Stimulated activated naive CD8-positive, alpha-beta T cell treated with anti-CD3 and anti-CD28 coated beads, Interleukin-15, Interleukin-2, amounts not matched to agents 100 U/mL and 50 U/mL, for 24 hours (primary cell): ENCODE results near the gene PLXNA2.

Source experiments
- ATAC-seq: fragments of 150-1000 bp; cut with Tn5 transposase; one replicate; pipeline ENCODE4 v1.10.0; 2021
- DNase-seq: peaks from one replicate; pipeline ENCODE4 v3.0.0; 2021

PLXNA2 gene

GRCh38 chr1:208069908-208070307 lies 174.3 kb downstream of the PLXNA2 start:
- DNase-seq: no peak

GRCh38 chr1:208069317-208069716 lies 174.9 kb downstream of the PLXNA2 start:
- DNase-seq (no peak), ATAC-seq (no peak)

More at GRCh38 chr1:208069908-208070307, 174.3 kb downstream of the PLXNA2 start:
- no peak for ATAC-seq

GRCh38 chr1:208068908-208069307 lies 175.3 kb downstream of the PLXNA2 start:
- DNase-seq: no peak
- no peak for ATAC-seq

- no peak for ATAC-seq
Observed at GRCh38 chr1:208068407-208068806, 175.8 kb downstream of the PLXNA2 start.

GRCh38 chr1:208066583-208066982 lies 177.6 kb downstream of the PLXNA2 start:
- no peak for DNase-seq
- no peak for ATAC-seq

More at GRCh38 chr1:208068407-208068806, 175.8 kb downstream of the PLXNA2 start:
- DNase-seq: no peak

GRCh38 chr1:208065862-208066261 lies 178.3 kb downstream of the PLXNA2 start:
- ATAC-seq: no peak
- DNase-seq: no peak

- DNase-seq (no peak), ATAC-seq (no peak)
Observed at GRCh38 chr1:208061632-208062031, 182.6 kb downstream of the PLXNA2 start.

GRCh38 chr1:208061118-208061517 lies 183.1 kb downstream of the PLXNA2 start:
- ATAC-seq (no peak), DNase-seq (no peak)

- DNase-seq: no peak
- no peak for ATAC-seq
Observed at GRCh38 chr1:208060215-208060869, 183.8 kb downstream of the PLXNA2 start.

- ATAC-seq: no peak
- no peak for DNase-seq
Observed at GRCh38 chr1:208059409-208060001, 184.7 kb downstream of the PLXNA2 start.

- ATAC-seq: no peak
- no peak for DNase-seq
Observed at GRCh38 chr1:208058756-208059155, 185.4 kb downstream of the PLXNA2 start.

GRCh38 chr1:208058267-208058666 lies 185.9 kb downstream of the PLXNA2 start:
- ATAC-seq (no peak), DNase-seq (no peak)

- ATAC-seq (no peak), DNase-seq (no peak)
Observed at GRCh38 chr1:208057056-208057455, 187.1 kb downstream of the PLXNA2 start.

GRCh38 chr1:208055535-208055934 lies 188.6 kb downstream of the PLXNA2 start:
- ATAC-seq: no peak

GRCh38 chr1:208054911-208055379 lies 189.2 kb downstream of the PLXNA2 start:
- ATAC-seq (no peak), DNase-seq (no peak)

More at GRCh38 chr1:208055535-208055934, 188.6 kb downstream of the PLXNA2 start:
- no peak for DNase-seq

GRCh38 chr1:208054485-208054884 lies 189.7 kb downstream of the PLXNA2 start:
- ATAC-seq: no peak

GRCh38 chr1:208053661-208054060 lies 190.5 kb downstream of the PLXNA2 start:
- DNase-seq (no peak), ATAC-seq (no peak)

More at GRCh38 chr1:208054485-208054884, 189.7 kb downstream of the PLXNA2 start:
- DNase-seq: no peak

GRCh38 chr1:208052926-208053407 lies 191.2 kb downstream of the PLXNA2 start:
- DNase-seq (no peak), ATAC-seq (no peak)

GRCh38 chr1:208052135-208052534 lies 192.0 kb downstream of the PLXNA2 start:
- DNase-seq: no peak
- no peak for ATAC-seq

GRCh38 chr1:208051651-208052050 lies 192.5 kb downstream of the PLXNA2 start:
- no peak for DNase-seq
- ATAC-seq: no peak

GRCh38 chr1:208048904-208049303 lies 195.3 kb downstream of the PLXNA2 start:
- ATAC-seq: no peak
- no peak for DNase-seq

- ATAC-seq (no peak), DNase-seq (no peak)
Observed at GRCh38 chr1:208047975-208048374, 196.2 kb downstream of the PLXNA2 start.

- DNase-seq: no peak
- ATAC-seq: no peak
Observed at GRCh38 chr1:208047476-208047934, 196.7 kb downstream of the PLXNA2 start.
